HepG2 (cell line): ENCODE results near the gene SATB2. TPM values are rescaled to one million over a fixed set of nuclear protein-coding genes. Genes with fewer than 3 reads are reported as not detected.

Source experiments
- ATAC-seq: fragments of 200-7000 bp; cut with Tn5 transposase; 3 replicates; pipeline ENCODE4 v1.9.1; 2020; ENCODE audit warnings: mild to moderate bottlenecking, moderate library complexity
- BruUV-seq: library from RNA; stranded (reverse); fragments of 400-500 nt; replicated peaks from 2 replicates; lab custom pipeline; 2021; lab: Mats Ljungman, UMichigan
- CTCF ChIA-PET: fragments of 300-600 bp; formaldehyde crosslinking; extraction: SDS; loops from one replicate; lab custom pipeline; 2021; ENCODE audit warnings: low total read pairs, inconsistent platforms, low intra/inter-chr PET ratio; lab: Yijun Ruan, JAX
- POLR2A ChIA-PET: fragments of 350-600 bp; sonication (Branson Sonifier 250); formaldehyde crosslinking; loops from one replicate; lab custom pipeline; 2020; ENCODE audit warnings: antibody characterized with exemption, inconsistent platforms; lab: Yijun Ruan, JAX
- DNase-seq: peaks from one replicate; pipeline ENCODE4 v3.0.0-alpha.2; 2015; ENCODE audit warnings: low spot score
- FAIRE-seq: peaks from 3 replicates; lab custom pipeline; 2011; peaks lifted over from hg19 to GRCh38; lab: Jason Lieb, UNC
- H2AFZ ChIP-seq: one replicate; pipeline ENCODE4 v1.6.1; 2011; ENCODE audit warnings: low read length, inconsistent platforms
- H3K27ac ChIP-seq: fragments of 300-600 bp; 3 replicates; pipeline ENCODE4 v1.8.0; 2011; ENCODE audit warnings: mixed run types, mild to moderate bottlenecking, mixed read lengths, low read length, inconsistent platforms; ENCODE audit not compliant: insufficient read depth; ENCODE audit errors: extremely low read length
- H3K27me3 ChIP-seq, 2 experiments: fragments of 200-600 bp in 1 of 2; 2 replicates in 1 of 2; 3 replicates in 1 of 2; pipeline versions ENCODE4 v1.6.0 to v1.8.0; 2011; ENCODE audit warnings: low read length in 2 of 2, mild to moderate bottlenecking in 2 of 2, moderate library complexity in 2 of 2, inconsistent platforms in 1 of 2; ENCODE audit not compliant: insufficient read depth in 2 of 2, control insufficient read depth in 1 of 2
- H3K36me3 ChIP-seq, 2 experiments: fragments of 200-600 bp in 1 of 2; replicated peaks in 1 of 2; 2 replicates in 1 of 2; 3 replicates in 1 of 2; pipeline versions ENCODE4 v1.5.1 to v1.8.0; 2011; ENCODE audit warnings: low read length in 2 of 2, inconsistent platforms in 1 of 2; ENCODE audit not compliant: insufficient read depth in 2 of 2, control insufficient read depth in 1 of 2
- H3K4me1 ChIP-seq: 2 replicates; pipeline ENCODE4 v1.5.1; 2012; ENCODE audit warnings: low read length, inconsistent platforms; ENCODE audit not compliant: insufficient read depth
- H3K4me2 ChIP-seq: 2 replicates; pipeline ENCODE4 v1.6.0; 2011; ENCODE audit warnings: low read depth, low read length, inconsistent platforms
- H3K4me3 ChIP-seq, 3 experiments: fragments of 200-600 bp in 1 of 3; sonication (generic), shearing (Covaris generic) in 1 of 3; replicated peaks in 1 of 3; 2 replicates each; pipeline ENCODE4 v1.5.1; 2011 to 2016; ENCODE audit warnings: low read length in 3 of 3, inconsistent platforms in 2 of 3, low read depth in 2 of 3, mild to moderate bottlenecking in 2 of 3, control low read depth in 1 of 3, mixed read lengths in 1 of 3; ENCODE audit not compliant: insufficient read depth in 1 of 3
- H3K79me2 ChIP-seq: one replicate; pipeline ENCODE4 v1.6.1; 2011; ENCODE audit warnings: low read length, inconsistent platforms; ENCODE audit not compliant: insufficient read depth
- H3K9ac ChIP-seq: 2 replicates; pipeline ENCODE4 v1.6.0; 2011; ENCODE audit warnings: mild to moderate bottlenecking, low read depth, low read length, inconsistent platforms; ENCODE audit not compliant: insufficient read depth
- H3K9me3 ChIP-seq: 2 replicates; pipeline ENCODE4 v1.5.1; 2012; ENCODE audit warnings: mild to moderate bottlenecking, low read length
- H4K20me1 ChIP-seq: 2 replicates; pipeline ENCODE4 v1.6.0; 2011; ENCODE audit warnings: inconsistent platforms, mild to moderate bottlenecking, low read length, moderate library complexity; ENCODE audit not compliant: insufficient read depth
- ATF7-NPFF ChIP-seq: sonication (generic); formaldehyde crosslinking; IDR thresholded peaks from 2 replicates; pipeline ENCODE4 v1.8.1; 2023; ENCODE audit warnings: mild to moderate bottlenecking, low read depth, missing genetic modification reagents, moderate library complexity
- CHD2 ChIP-seq: IDR thresholded peaks from 2 replicates; pipeline ENCODE4 v1.6.1; 2011; ENCODE audit warnings: low read depth, low read length, improper control_type of control experiment
- PHB2 ChIP-seq: fragments of 450-650 bp; IDR thresholded peaks from 2 replicates; pipeline ENCODE4 v1.6.1; 2018; ENCODE audit not compliant: partially characterized antibody
- RCOR2 ChIP-seq: IDR thresholded peaks from 2 replicates; pipeline ENCODE4 v1.6.1; 2016; ENCODE audit warnings: missing biosample characterization, missing genetic modification reagents
- ZNF569 ChIP-seq: sonication (generic); formaldehyde crosslinking; IDR thresholded peaks from 2 replicates; pipeline ENCODE4 v1.5.0; 2020; ENCODE audit warnings: mild to moderate bottlenecking, missing genetic modification reagents, moderate library complexity, borderline replicate concordance
- ZNF629 ChIP-seq: sonication (generic); formaldehyde crosslinking; conservative IDR thresholded peaks from 2 replicates; pipeline ENCODE4 v1.5.0; 2020; ENCODE audit warnings: missing genetic modification reagents
- ZNF768 ChIP-seq: sonication (generic); formaldehyde crosslinking; IDR thresholded peaks from 2 replicates; pipeline ENCODE4 v1.4.0; 2020; ENCODE audit warnings: missing genetic modification reagents
- WGBS: methylation state at CpG from one replicate; pipeline ENCODE4 v1.1.6; 2017; ENCODE audit warnings: low lambda C conversion rate; 5-methylcytosine and 5-hydroxymethylcytosine counted together
- in situ Hi-C: cut with HindIII; loops from 2 replicates; pipeline ENCODE4 v1.10.0; 2017; ENCODE audit warnings: low pct_unique_long_range_greater_than_20kb; ENCODE audit not compliant: extremely low pct_ligation_motif_present
- intact Hi-C: fragments of 100-400 bp; cut with micrococcal nuclease; formaldehyde crosslinking; loops from one replicate; pipeline ENCODE4 v1.10.0; 2022; ENCODE audit not compliant: unreplicated experiment
- polyA plus RNA-seq, 8 experiments: library from polyadenylated mRNA; depleted of rRNA in 3 of 8; stranded (reverse) in 7 of 8; unstranded in 1 of 8; fragments of >200 nt; fragmentation: Illumina TruSeq in 4 of 8; extraction: Trizol in 4 of 8; gene quantifications; 2 replicates each; pipeline versions ENCODE4 v1.2.1 to v1.2.3, GENCODE V29; 2011 to 2016; ENCODE audit warnings: low read depth in 4 of 8, missing spikeins in 1 of 8, mixed read lengths in 1 of 8; ENCODE audit not compliant: insufficient read depth in 1 of 8
- total RNA-seq, 5 experiments: library from RNA; depleted of rRNA; stranded (reverse); fragments of >200 nt; fragmentation: Illumina TruSeq; extraction: Trizol; gene quantifications; 2 replicates each; pipeline ENCODE4 v1.2.3, GENCODE V29; 2016; ENCODE audit warnings: low read depth in 1 of 5
- TF ChIP-seq, protein P1 (sequence below): sonication (generic); formaldehyde crosslinking; IDR thresholded peaks from 2 replicates; pipeline ENCODE4 v1.8.1; 2022; ENCODE audit warnings: low read depth, mild to moderate bottlenecking, missing genetic modification reagents
- TF ChIP-seq, protein P2 (sequence below): sonication (generic); formaldehyde crosslinking; IDR thresholded peaks from 2 replicates; pipeline ENCODE4 v1.8.1; 2023; ENCODE audit warnings: missing genetic modification reagents, inconsistent platforms, borderline replicate concordance
- TF ChIP-seq, protein P3 (sequence below): sonication (generic); formaldehyde crosslinking; IDR thresholded peaks from 2 replicates; pipeline ENCODE4 v1.4.0; 2020; ENCODE audit warnings: missing genetic modification reagents, borderline replicate concordance
- TF ChIP-seq, protein P4 (sequence below): sonication (generic); formaldehyde crosslinking; IDR thresholded peaks from 2 replicates; pipeline ENCODE4 v1.5.1; 2020; ENCODE audit warnings: missing genetic modification reagents, mild to moderate bottlenecking, borderline replicate concordance
- TF ChIP-seq, protein P5 (sequence below): sonication (generic); formaldehyde crosslinking; IDR thresholded peaks from 2 replicates; pipeline ENCODE4 v1.8.0; 2022; ENCODE audit warnings: mild to moderate bottlenecking, missing genetic modification reagents

SATB2 gene
- total and polyA plus RNA-seq, 2 of the 13 experiments (the other 11 are each of a cell fraction or from before 2014, with no cell fraction given), result 2.5 to 5.5 TPM

DNA sequence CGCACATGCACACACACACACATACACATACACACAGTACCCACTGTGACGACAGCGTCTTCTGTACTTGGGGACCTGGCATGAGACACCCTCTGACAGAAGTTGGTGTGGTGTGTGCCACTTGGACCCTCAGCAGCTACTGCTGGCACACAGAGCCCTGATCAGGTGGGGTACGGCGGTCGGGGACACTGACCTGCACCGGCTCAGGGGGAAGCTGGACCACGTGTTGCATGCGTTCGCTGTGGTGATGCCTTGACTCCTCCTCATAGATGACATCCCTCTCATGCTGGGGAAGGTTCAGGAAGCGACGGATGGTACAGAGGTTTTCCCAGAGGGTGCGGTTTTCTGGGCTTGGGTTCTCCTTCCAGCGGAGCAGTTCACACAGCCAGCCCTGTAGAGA lies 149.2 kb downstream of the SATB2 start:
- intact Hi-C loops, result no loop called here
- BruUV-seq, result no TSS peak
- H3K9ac ChIP-seq, result no peak overlapping the region
- CTCF ChIA-PET, result no interaction called here
- POLR2A ChIA-PET, result no interaction called here
- no peak overlapping the region for H2AFZ ChIP-seq
- H3K27me3 ChIP-seq, result no peaks in the 10 kb centered on the region
- TF ChIP-seq ATF7-NPFF (CRISPR knock-in tag) (no peak), PHB2 (no peak), ZNF569 (no peak), RCOR2 (CRISPR knock-in tag) (no peak), CHD2 (no peak), ZNF629 (CRISPR knock-in tag) (no peak), ZNF768 (CRISPR knock-in tag) (no peak)
- TF ChIP-seq, protein P1, sequence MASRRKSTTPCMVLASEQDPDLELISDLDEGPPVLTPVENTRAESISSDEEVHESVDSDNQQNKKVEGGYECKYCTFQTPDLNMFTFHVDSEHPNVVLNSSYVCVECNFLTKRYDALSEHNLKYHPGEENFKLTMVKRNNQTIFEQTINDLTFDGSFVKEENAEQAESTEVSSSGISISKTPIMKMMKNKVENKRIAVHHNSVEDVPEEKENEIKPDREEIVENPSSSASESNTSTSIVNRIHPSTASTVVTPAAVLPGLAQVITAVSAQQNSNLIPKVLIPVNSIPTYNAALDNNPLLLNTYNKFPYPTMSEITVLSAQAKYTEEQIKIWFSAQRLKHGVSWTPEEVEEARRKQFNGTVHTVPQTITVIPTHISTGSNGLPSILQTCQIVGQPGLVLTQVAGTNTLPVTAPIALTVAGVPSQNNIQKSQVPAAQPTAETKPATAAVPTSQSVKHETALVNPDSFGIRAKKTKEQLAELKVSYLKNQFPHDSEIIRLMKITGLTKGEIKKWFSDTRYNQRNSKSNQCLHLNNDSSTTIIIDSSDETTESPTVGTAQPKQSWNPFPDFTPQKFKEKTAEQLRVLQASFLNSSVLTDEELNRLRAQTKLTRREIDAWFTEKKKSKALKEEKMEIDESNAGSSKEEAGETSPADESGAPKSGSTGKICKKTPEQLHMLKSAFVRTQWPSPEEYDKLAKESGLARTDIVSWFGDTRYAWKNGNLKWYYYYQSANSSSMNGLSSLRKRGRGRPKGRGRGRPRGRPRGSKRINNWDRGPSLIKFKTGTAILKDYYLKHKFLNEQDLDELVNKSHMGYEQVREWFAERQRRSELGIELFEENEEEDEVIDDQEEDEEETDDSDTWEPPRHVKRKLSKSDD (CRISPR knock-in tag), result no peak
- TF ChIP-seq, protein P2, sequence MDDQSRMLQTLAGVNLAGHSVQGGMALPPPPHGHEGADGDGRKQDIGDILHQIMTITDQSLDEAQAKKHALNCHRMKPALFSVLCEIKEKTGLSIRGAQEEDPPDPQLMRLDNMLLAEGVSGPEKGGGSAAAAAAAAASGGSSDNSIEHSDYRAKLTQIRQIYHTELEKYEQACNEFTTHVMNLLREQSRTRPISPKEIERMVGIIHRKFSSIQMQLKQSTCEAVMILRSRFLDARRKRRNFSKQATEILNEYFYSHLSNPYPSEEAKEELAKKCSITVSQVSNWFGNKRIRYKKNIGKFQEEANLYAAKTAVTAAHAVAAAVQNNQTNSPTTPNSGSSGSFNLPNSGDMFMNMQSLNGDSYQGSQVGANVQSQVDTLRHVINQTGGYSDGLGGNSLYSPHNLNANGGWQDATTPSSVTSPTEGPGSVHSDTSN (CRISPR knock-in tag), result no peak
- TF ChIP-seq, protein P3, sequence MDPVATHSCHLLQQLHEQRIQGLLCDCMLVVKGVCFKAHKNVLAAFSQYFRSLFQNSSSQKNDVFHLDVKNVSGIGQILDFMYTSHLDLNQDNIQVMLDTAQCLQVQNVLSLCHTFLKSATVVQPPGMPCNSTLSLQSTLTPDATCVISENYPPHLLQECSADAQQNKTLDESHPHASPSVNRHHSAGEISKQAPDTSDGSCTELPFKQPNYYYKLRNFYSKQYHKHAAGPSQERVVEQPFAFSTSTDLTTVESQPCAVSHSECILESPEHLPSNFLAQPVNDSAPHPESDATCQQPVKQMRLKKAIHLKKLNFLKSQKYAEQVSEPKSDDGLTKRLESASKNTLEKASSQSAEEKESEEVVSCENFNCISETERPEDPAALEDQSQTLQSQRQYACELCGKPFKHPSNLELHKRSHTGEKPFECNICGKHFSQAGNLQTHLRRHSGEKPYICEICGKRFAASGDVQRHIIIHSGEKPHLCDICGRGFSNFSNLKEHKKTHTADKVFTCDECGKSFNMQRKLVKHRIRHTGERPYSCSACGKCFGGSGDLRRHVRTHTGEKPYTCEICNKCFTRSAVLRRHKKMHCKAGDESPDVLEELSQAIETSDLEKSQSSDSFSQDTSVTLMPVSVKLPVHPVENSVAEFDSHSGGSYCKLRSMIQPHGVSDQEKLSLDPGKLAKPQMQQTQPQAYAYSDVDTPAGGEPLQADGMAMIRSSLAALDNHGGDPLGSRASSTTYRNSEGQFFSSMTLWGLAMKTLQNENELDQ (CRISPR knock-in tag), result no peak
- TF ChIP-seq, protein P4, sequence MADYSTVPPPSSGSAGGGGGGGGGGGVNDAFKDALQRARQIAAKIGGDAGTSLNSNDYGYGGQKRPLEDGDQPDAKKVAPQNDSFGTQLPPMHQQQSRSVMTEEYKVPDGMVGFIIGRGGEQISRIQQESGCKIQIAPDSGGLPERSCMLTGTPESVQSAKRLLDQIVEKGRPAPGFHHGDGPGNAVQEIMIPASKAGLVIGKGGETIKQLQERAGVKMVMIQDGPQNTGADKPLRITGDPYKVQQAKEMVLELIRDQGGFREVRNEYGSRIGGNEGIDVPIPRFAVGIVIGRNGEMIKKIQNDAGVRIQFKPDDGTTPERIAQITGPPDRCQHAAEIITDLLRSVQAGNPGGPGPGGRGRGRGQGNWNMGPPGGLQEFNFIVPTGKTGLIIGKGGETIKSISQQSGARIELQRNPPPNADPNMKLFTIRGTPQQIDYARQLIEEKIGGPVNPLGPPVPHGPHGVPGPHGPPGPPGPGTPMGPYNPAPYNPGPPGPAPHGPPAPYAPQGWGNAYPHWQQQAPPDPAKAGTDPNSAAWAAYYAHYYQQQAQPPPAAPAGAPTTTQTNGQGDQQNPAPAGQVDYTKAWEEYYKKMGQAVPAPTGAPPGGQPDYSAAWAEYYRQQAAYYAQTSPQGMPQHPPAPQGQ (CRISPR knock-in tag), result no peak
- TF ChIP-seq, protein P5, sequence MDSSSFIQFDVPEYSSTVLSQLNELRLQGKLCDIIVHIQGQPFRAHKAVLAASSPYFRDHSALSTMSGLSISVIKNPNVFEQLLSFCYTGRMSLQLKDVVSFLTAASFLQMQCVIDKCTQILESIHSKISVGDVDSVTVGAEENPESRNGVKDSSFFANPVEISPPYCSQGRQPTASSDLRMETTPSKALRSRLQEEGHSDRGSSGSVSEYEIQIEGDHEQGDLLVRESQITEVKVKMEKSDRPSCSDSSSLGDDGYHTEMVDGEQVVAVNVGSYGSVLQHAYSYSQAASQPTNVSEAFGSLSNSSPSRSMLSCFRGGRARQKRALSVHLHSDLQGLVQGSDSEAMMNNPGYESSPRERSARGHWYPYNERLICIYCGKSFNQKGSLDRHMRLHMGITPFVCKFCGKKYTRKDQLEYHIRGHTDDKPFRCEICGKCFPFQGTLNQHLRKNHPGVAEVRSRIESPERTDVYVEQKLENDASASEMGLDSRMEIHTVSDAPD (CRISPR knock-in tag), result no peak
- no peaks in the 10 kb centered on the region for H3K4me1 ChIP-seq
- H4K20me1 ChIP-seq, result no peaks in the 10 kb centered on the region
- ATAC-seq (no peak), DNase-seq (no peak), FAIRE-seq (no peak)
- 77% methylated on average over 6 of the region's 14 CpGs for WGBS
- no peaks in the 10 kb centered on the region for H3K9me3 ChIP-seq
- in situ Hi-C loops, result no loop called here
- no peak overlapping the region for H3K4me3 ChIP-seq
- H3K4me2 ChIP-seq, result no peak overlapping the region
- H3K36me3 ChIP-seq, result no peaks in the 10 kb centered on the region
- no peaks in the 10 kb centered on the region for H3K79me2 ChIP-seq
- H3K27ac ChIP-seq, result no peak overlapping the region
